ENCODE data around the gene FOXN3. TPM values are rescaled to one million over a fixed set of nuclear protein-coding genes. Genes with fewer than 3 reads are reported as not detected.

Gene FOXN3
- total RNA-seq, 2 experiments from 2014 or later = 124 to 127 TPM

GRCh38 chr14:89231426-89232113 is 185.5 kb downstream of the FOXN3 start:
- Mint-ChIP-seq H3K9me3 (no peaks in the 10 kb centered on the region), H3K4me3 (no peak overlapping the region)
- POLR2A ChIA-PET = interaction anchor here (0.7 kb wide), 1 partner anchor 9 kb away, joined by 5 read pairs; no protein-coding TSS in a partner anchor

GRCh38 chr14:89228921-89229639 is 188.0 kb downstream of the FOXN3 start:
- POLR2A ChIA-PET = no interaction called here

More at GRCh38 chr14:89231426-89232113, 185.5 kb downstream of the FOXN3 start:
- Histone ChIP-seq H3K4me1 (ENCODE audit: insufficient read depth, low read length) (peaks cover 8% of the 10 kb centered on the region), H3K36me3 (ENCODE audit: insufficient read depth, low read length) (no peaks in the 10 kb centered on the region), H3K9me3 (ENCODE audit: control insufficient read depth in 1 of 2, insufficient read depth in 1 of 2, low read length in 2 of 2) (peaks cover 0 to 9% of the 10 kb centered on the region in 2 experiments), H3K4me3 (ENCODE audit: low read length) (no peak overlapping the region), H3K27me3 (ENCODE audit: control insufficient read depth in 1 of 2, insufficient read depth in 2 of 2, low read length in 2 of 2) (no peaks in the 10 kb centered on the region), H3K27ac (ENCODE audit: low read depth in 1 of 2, low read length in 2 of 2) (no peak overlapping the region)
- Mint-ChIP-seq H3K27ac (no peak overlapping the region), H3K27me3 (no peaks in the 10 kb centered on the region), H3K4me1 (ENCODE audit: low read depth) (peaks cover 67% of the 10 kb centered on the region), H3K36me3 (ENCODE audit: low read depth) (peaks cover 13% of the 10 kb centered on the region)
- intact Hi-C loops (cut with DNase I, micrococcal nuclease) = no loop called here
- DNase-seq (no peak), ATAC-seq (ENCODE audit: poor library complexity) (no peak)
- CTCF ChIA-PET = no interaction called here
- TF ChIP-seq CTCF (IDR thresholded peaks at IDR 0.05) = no peak

GRCh38 chr14:89227496-89227836 is 189.6 kb downstream of the FOXN3 start:
- CTCF ChIA-PET = no interaction called here
- no peak overlapping the region for H3K4me3 Mint-ChIP-seq
- H3K9me3 Mint-ChIP-seq = no peaks in the 10 kb centered on the region
- no peak for ATAC-seq (ENCODE audit: poor library complexity)
- no peak for TF ChIP-seq CTCF (IDR thresholded peaks at IDR 0.05)
- H3K4me1 Mint-ChIP-seq (ENCODE audit: low read depth) = peaks cover 69% of the 10 kb centered on the region
- intact Hi-C loops (cut with DNase I, micrococcal nuclease) = no loop called here
- POLR2A ChIA-PET = no interaction called here
- Histone ChIP-seq H3K27me3 (ENCODE audit: control insufficient read depth in 1 of 2, insufficient read depth in 2 of 2, low read length in 2 of 2) (no peaks in the 10 kb centered on the region), H3K27ac (ENCODE audit: low read depth in 1 of 2, low read length in 2 of 2) (no peak overlapping the region), H3K4me3 (ENCODE audit: low read length) (no peak overlapping the region), H3K9me3 (ENCODE audit: control insufficient read depth in 1 of 2, insufficient read depth in 1 of 2, low read length in 2 of 2) (no peaks in the 10 kb centered on the region), H3K4me1 (ENCODE audit: insufficient read depth, low read length) (peaks cover 21% of the 10 kb centered on the region), H3K36me3 (ENCODE audit: insufficient read depth, low read length) (peaks cover 3% of the 10 kb centered on the region)
- no peak for DNase-seq
- H3K27ac Mint-ChIP-seq = no peak overlapping the region
- H3K27me3 Mint-ChIP-seq = no peaks in the 10 kb centered on the region
- no peaks in the 10 kb centered on the region for H3K36me3 Mint-ChIP-seq (ENCODE audit: low read depth)

More at GRCh38 chr14:89228921-89229639, 188.0 kb downstream of the FOXN3 start:
- H3K27ac ChIP-seq (ENCODE audit: low read depth in 1 of 2, low read length in 2 of 2) = no peak overlapping the region
- peaks cover 3% of the 10 kb centered on the region for H3K36me3 Mint-ChIP-seq (ENCODE audit: low read depth)
- no peak for TF ChIP-seq CTCF (IDR thresholded peaks at IDR 0.05)
- ATAC-seq (ENCODE audit: poor library complexity) (no peak), DNase-seq (no peak)
- H3K9me3 Mint-ChIP-seq = no peaks in the 10 kb centered on the region
- peaks cover 76% of the 10 kb centered on the region for H3K4me1 Mint-ChIP-seq (ENCODE audit: low read depth)
- no peaks in the 10 kb centered on the region for H3K9me3 ChIP-seq (ENCODE audit: control insufficient read depth in 1 of 2, insufficient read depth in 1 of 2, low read length in 2 of 2)
- H3K27me3 Mint-ChIP-seq = no peaks in the 10 kb centered on the region
- H3K27me3 ChIP-seq (ENCODE audit: control insufficient read depth in 1 of 2, insufficient read depth in 2 of 2, low read length in 2 of 2) = no peaks in the 10 kb centered on the region
- H3K27ac Mint-ChIP-seq = no peak overlapping the region
- no peak overlapping the region for H3K4me3 ChIP-seq (ENCODE audit: low read length)
- intact Hi-C loops (cut with DNase I, micrococcal nuclease) = no loop called here
- CTCF ChIA-PET = no interaction called here
- H3K36me3 ChIP-seq (ENCODE audit: insufficient read depth, low read length) = no peaks in the 10 kb centered on the region
- no peak overlapping the region for H3K4me3 Mint-ChIP-seq
- peaks cover 12% of the 10 kb centered on the region for H3K4me1 ChIP-seq (ENCODE audit: insufficient read depth, low read length)
